ELR (cell line): Measurements from ENCODE around the gene CLCNKA.

Experiments
- DNase-seq: peaks from one replicate; pipeline ENCODE4 v3.0.0-alpha.2; 2015; ENCODE audit warnings: low read depth

Gene CLCNKA

DNA sequence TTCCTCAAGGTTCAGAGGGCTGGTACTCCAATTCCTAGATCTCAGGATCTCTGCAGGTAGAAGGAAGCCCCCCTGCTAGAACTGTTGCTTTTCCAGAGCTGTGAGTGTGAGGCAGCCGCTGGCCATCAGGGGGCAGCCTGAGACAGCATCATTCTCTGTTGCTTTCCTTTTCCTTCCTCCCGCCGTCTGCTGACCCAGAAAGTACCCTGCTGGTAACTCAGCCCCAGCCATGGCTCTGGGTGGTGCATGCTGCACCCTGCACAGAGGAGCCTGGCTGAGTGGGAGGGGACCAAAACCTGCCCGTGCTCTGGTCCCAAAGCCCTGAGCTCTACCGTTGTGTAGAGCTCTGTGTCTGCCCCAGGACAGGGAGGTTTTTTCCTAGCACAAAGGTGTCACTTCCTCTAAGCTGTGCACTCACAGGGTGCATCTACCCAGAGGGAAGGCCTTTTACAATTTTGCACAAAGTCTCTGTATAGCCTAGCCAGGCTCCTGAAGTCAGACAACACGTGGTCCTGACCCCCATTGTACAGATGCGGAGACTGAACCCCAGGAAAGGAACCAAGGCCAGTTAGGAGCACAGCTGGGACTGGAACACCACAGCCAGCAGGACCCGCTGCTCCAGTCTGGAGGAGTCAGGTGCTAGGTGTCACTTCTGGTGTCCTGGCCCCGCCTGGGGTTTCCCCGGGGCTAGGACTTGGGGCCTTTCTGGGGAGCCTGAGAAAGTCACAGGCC is 57.3 kb downstream of the CLCNKA start:
- peak; percentile 82 for DNase-seq

DNA sequence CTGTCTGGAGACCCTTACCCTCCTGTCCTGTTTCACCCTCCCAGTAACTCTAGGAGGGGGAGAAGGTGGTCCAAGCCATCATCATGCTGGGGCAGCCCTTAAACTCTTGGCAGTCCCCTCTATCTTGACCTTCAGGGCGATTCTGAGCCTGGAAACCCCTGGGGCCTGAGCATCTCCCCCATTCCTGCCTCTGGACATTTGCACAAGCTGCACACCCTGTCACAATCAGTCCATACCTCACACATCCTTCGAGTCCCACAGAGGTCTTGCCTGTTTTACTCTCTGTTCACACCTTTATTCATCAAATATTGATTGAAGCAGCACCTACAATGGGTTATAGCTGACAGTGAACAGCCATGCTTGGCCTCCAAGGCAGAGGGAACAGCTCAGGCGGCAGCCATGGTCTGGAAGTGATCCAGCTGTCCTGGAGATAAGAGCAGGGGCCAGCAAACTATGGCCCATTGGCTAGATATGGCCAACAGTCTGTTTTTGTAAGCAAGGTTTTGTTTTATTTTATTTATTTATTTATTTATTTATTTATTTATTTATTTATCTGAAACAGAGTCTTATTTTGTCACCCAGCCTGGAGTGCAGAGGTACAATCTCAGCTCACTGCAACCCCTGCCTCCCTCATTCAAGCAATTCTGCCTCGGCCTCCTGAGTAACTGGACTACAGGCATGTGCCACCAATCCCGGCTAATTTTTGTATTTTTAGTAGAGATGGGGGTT is 58.8 kb downstream of the CLCNKA start:
- no peak for DNase-seq

DNA sequence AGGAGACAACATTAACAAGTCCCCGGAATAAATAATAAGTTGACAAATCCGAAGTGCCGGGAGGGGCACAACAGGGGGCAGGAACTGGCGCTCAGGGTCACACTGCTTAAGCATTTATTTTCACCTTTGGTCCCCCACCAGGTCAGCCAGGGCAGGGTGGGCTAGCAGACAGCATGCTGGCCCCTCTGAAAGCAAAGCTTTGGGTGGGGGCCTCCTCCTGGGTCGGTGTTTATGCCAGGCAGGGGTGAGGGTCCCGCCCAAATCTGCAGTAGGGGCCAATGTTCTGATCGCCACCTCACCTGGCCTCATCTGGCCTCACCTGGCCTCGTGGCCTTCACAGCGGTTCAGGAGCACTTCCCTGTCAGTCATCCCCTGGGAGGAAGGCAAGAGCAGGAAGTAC is 59.8 kb downstream of the CLCNKA start:
- DNase-seq = no peak

DNA sequence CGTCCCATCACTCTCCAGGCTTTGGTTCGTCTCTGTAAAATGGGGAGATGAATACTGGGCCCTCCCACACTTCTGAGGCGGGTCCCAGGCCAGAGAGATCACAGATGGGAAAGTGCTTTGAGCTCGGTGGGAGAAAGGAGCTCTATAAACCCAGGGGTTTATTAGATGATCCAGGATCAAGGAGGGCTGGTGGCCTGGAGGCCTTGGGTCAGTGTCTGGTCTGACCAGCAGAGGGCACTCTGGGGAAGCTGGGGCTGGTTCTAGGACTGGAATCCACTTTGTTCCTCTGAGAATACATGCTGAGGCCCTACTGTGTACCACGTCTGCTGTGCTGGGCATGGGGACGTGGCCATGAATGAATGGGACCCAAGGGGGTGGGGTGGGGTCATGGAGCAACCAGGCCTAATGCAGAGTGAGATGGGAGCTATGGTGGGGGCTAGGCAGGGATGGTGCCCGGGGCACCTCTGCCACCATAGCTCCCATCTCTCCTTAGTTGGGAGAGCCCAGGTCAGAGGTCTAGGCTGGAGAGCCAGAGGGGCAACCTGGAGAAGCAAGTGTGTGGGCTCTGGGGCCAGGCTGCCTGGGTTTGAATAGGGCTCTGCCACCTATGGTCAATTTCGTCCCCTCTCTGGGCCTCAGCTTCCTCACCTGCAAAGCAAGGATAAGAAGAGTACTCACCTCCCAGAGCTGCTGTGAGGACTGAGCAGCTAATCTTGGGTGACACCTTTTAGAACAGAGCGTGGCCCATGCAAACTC is 60.6 kb downstream of the CLCNKA start:
- DNase-seq = peak; percentile 72

DNA sequence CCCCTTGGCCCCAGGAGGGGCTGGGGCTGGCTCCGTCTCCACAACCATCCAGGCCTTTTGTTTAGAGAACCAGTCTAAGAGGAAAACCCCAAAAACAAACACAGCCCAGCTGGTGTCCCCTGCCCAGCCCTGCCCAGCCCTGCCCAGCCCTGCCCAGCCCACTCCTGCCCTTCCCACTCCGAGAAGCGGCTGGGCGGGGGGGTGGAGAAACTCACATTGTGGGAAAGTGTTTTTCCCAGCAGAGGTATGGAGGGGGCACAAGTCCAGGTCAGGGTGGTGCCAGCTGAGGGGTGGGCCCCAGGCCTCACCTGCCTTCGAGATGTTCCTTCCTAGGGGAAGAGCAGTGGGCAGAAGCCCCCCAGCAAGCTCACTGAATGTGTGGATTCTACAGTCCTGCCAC is 61.6 kb downstream of the CLCNKA start:
- DNase-seq = no peak
